GM23338 (cell line): ENCODE data around the gene PDE10A.

Experiments
- CREB1 ChIP-seq: fragments of 250-450 bp; sonication (Bioruptor Pico); IDR thresholded peaks from 2 replicates; pipeline ENCODE4 v1.5.0; 2020; ENCODE audit warnings: low read depth, mild to moderate bottlenecking, moderate library complexity
- TF ChIP-seq, protein P1 (sequence below), 2 experiments: fragments of 200-600 bp in 1 of 2; sonication (generic) in 1 of 2; conservative IDR thresholded peaks; 2 replicates each; pipeline versions ENCODE4 v1.5.1 to v1.6.1; 2016 to 2017; ENCODE audit warnings: antibody characterized with exemption in 2 of 2, low read depth in 2 of 2, mild to moderate bottlenecking in 2 of 2, moderate library complexity in 1 of 2

DNA sequence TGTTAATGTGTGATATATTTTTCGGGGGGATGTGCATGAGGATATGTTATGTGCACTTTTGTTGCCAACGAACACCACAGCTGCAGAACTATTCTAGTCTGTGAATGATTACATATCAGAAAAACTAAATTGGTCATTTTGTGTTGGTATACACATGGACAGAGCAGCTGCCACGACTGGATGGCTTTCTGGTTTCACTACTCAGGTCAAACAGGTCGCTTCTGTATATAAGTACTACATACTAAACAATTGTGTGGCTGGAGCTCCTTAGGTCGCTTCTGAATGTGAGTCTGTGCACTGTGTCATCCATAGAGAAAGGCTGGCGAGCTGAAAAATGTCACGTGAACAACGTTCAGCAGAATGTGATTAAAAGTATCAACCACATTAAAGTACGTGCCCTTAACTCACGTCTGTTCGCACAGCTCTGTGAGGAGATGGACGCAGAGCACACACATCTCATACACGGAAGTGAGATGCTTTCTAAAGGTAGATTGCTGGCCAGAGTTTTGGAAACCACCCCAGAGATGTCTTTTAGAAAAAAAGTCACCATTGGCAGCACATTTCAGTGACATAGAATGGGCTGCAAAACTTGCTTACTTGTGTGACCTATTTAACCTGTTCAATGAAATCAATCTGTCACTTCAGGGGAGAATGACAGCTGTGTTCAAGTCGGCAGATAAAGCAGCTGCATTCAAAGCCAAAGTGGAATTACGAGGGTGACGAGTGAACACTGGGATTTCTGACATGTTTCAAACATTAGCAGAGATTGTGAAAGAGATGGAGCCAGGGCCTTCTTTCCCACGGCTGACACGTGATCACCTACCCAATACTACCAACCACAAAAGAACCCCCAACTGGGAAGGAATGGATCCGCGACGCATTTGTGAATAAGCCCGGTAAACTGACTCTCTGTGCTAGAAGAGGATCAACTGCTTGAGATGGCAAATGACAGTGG is 176.6 kb downstream of the PDE10A start:
- TF ChIP-seq, protein P1, sequence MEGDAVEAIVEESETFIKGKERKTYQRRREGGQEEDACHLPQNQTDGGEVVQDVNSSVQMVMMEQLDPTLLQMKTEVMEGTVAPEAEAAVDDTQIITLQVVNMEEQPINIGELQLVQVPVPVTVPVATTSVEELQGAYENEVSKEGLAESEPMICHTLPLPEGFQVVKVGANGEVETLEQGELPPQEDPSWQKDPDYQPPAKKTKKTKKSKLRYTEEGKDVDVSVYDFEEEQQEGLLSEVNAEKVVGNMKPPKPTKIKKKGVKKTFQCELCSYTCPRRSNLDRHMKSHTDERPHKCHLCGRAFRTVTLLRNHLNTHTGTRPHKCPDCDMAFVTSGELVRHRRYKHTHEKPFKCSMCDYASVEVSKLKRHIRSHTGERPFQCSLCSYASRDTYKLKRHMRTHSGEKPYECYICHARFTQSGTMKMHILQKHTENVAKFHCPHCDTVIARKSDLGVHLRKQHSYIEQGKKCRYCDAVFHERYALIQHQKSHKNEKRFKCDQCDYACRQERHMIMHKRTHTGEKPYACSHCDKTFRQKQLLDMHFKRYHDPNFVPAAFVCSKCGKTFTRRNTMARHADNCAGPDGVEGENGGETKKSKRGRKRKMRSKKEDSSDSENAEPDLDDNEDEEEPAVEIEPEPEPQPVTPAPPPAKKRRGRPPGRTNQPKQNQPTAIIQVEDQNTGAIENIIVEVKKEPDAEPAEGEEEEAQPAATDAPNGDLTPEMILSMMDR (conservative IDR thresholded peaks at IDR 0.05; ENCODE audit: low read depth in 2 of 2) = no peak
- no peak for TF ChIP-seq CREB1 (CRISPR knock-in tag)
